SK-N-MC (cell line): ENCODE data around the gene BIRC7.

Experiments
- DNase-seq: peaks from one replicate; pipeline ENCODE4 v3.0.0-alpha.2; 2011; ENCODE audit warnings: low read depth, low spot score
- H3K27ac ChIP-seq: fragments of 200-600 bp; sonication (generic); 2 replicates; pipeline ENCODE4 v1.5.1; 2016; ENCODE audit warnings: mixed run types
- H3K36me3 ChIP-seq: fragments of 200-600 bp; sonication (generic); 2 replicates; pipeline ENCODE4 v1.6.1; 2017; ENCODE audit warnings: antibody characterized with exemption, low read length, mixed read lengths; ENCODE audit not compliant: insufficient read depth
- H3K4me3 ChIP-seq: fragments of 200-600 bp; sonication (generic); 2 replicates; pipeline ENCODE4 v1.5.1; 2016
- H3K9ac ChIP-seq: fragments of 200-600 bp; sonication (generic); 2 replicates; pipeline ENCODE4 v1.8.0; 2017; ENCODE audit warnings: mixed run types, mixed read lengths; ENCODE audit not compliant: insufficient read length
- H3K9me3 ChIP-seq: fragments of 200-600 bp; sonication (generic); 2 replicates; pipeline ENCODE4 v1.6.1; 2017; ENCODE audit warnings: low read depth, mild to moderate bottlenecking, antibody characterized with exemption, low read length, moderate library complexity, mixed read lengths
- EZH2 ChIP-seq: fragments of 200-600 bp; sonication (generic); IDR thresholded peaks from one replicate; pipeline ENCODE4 v1.6.1; 2017; ENCODE audit warnings: antibody characterized with exemption
- FOXP2 ChIP-seq: optimal IDR thresholded peaks from 2 replicates; pipeline ENCODE3; 2011; ENCODE audit warnings: mild to moderate bottlenecking, moderate library complexity; ENCODE audit not compliant: insufficient read depth; ENCODE audit errors: extremely low read length, control extremely low read depth
- POLR2AphosphoS5 ChIP-seq: IDR thresholded peaks from 2 replicates; pipeline ENCODE4 v1.6.1; 2012; ENCODE audit warnings: mild to moderate bottlenecking, low read depth, low read length, borderline replicate concordance

BIRC7 gene

DNA sequence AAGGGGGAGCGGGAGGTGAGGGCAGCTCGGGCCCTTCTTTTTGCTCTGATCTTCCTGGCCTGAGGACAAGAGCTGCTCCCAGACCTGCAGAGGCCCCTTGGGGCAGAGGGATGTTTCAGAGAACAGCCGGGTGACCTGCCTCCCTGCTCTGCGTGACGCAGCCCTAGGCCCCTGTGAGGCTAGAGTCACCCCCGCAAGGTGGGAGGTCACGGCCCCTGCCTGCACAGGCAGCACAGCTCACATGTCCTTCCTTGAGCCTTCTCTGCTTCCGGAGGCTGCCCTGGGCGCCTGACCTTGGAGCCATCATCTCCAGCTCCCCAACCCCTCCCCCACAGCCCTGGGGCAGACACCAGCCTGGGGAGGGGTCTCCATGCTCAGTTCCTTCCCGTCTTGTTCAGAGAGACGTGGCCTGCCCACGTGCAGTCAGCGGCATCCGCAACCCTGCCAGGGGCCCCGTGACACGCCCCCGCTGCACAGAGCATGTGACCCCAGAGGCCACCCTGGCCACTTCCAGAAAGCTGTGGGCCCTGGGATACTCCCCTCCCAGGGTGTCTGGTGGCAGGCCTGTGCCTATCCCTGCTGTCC is at the start of gene BIRC7:
BIRC7 (plus strand) TSS at position 507 of the 585 bp plus-strand sequence. CDS start 192 bp downstream, outside the sequence.
- no peaks in the 10 kb centered on the region for H3K9me3 ChIP-seq
- TF ChIP-seq EZH2 (no peak), POLR2AphosphoS5 (no peak), FOXP2 (no peak)

GRCh38 chr20:63186084-63186483 is 49.6 kb upstream of the BIRC7 start:
- H3K36me3 ChIP-seq, result no peaks in the 10 kb centered on the region
- H3K9ac ChIP-seq, result no peak overlapping the region
- no peaks in the 10 kb centered on the region for H3K9me3 ChIP-seq
- H3K27ac ChIP-seq, result no peak overlapping the region
- DNase-seq, result no peak
- TF ChIP-seq FOXP2, result no peak
- H3K4me3 ChIP-seq, result no peak overlapping the region

More for the DNA sequence above, at the start of gene BIRC7:
- no peak within 1 kb of the TSS for H3K4me3 ChIP-seq
- no peak for DNase-seq
- H3K36me3 ChIP-seq, result no peaks in the 10 kb centered on the region
- no peak within 1 kb of the TSS for H3K9ac ChIP-seq
- no peak within 1 kb of the TSS for H3K27ac ChIP-seq

GRCh38 chr20:63186528-63187316 is 49.0 kb upstream of the BIRC7 start:
- H3K9ac ChIP-seq, result no peak overlapping the region
- TF ChIP-seq EZH2 (no peak), POLR2AphosphoS5 (no peak), FOXP2 (no peak)
- no peaks in the 10 kb centered on the region for H3K36me3 ChIP-seq
- no peak overlapping the region for H3K27ac ChIP-seq
- no peak overlapping the region for H3K4me3 ChIP-seq
- no peaks in the 10 kb centered on the region for H3K9me3 ChIP-seq
- no peak for DNase-seq

GRCh38 chr20:63187338-63188158 is 48.2 kb upstream of the BIRC7 start:
- no peaks in the 10 kb centered on the region for H3K36me3 ChIP-seq
- no peak overlapping the region for H3K27ac ChIP-seq
- H3K4me3 ChIP-seq, result no peak overlapping the region
- H3K9me3 ChIP-seq, result no peaks in the 10 kb centered on the region
- DNase-seq, result no peak
- TF ChIP-seq EZH2 (no peak), FOXP2 (no peak), POLR2AphosphoS5 (no peak)
- H3K9ac ChIP-seq, result no peak overlapping the region

DNA sequence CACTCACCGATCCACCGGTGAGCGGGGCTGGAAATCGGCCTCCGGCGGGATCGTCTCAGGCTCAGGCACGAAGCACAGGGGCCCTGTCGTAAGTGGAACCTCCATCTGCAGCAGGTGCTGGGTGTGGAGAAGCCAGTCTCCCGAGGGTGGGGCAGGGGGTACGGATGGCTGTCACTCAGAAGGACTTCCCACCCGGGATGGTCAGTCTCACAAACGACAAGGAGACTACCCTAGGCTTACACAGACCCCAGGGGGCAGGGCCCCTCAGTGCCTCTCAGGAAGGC is 47.6 kb upstream of the BIRC7 start:
- TF ChIP-seq FOXP2 (no peak), EZH2 (no peak), POLR2AphosphoS5 (no peak)
- no peak overlapping the region for H3K4me3 ChIP-seq
- no peak for DNase-seq
- H3K27ac ChIP-seq, result no peak overlapping the region
- H3K9ac ChIP-seq, result no peak overlapping the region
- H3K36me3 ChIP-seq, result no peaks in the 10 kb centered on the region
- no peaks in the 10 kb centered on the region for H3K9me3 ChIP-seq

DNA sequence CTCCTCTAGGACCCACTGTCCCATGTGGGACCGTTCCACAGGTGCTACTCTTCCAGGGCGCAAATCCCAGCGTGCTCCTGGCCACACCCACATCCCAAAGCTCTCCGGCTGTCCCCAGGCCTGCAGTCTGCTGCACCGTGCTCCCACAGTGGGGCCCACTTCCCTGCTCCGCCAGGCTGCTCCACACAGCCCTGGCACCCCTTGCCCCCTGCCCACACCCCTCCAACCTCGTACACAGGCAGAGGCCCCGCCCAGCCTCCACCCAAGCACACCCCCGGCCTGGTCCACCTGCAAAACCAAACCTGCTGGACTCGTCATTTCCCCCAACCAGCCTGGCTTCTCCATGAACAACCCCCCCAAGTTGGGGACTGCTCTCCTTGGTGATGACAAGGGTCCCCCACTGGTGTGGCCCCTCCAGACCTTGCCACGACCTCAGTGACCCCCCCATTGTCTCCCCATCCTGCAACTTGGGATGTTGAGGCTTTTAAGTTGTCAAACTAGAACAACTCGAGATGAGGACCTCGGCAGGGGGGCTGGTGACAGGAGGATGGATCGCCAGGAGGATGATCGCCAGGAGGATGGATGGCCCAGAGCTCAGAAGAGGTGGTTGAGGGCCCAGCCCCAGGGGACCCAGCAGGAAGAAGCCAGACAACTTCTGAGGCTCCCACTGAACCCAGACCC is 46.9 kb upstream of the BIRC7 start:
- Histone ChIP-seq H3K4me3 (no peak overlapping the region), H3K36me3 (no peaks in the 10 kb centered on the region), H3K27ac (no peak overlapping the region), H3K9me3 (no peaks in the 10 kb centered on the region), H3K9ac (no peak overlapping the region)
- DNase-seq, result no peak
- TF ChIP-seq POLR2AphosphoS5 (no peak), FOXP2 (no peak), EZH2 (no peak)

- no peak overlapping the region for H3K9ac ChIP-seq
- H3K4me3 ChIP-seq, result no peak overlapping the region
- H3K9me3 ChIP-seq, result no peaks in the 10 kb centered on the region
- TF ChIP-seq POLR2AphosphoS5 (no peak), FOXP2 (no peak)
- no peak overlapping the region for H3K27ac ChIP-seq
- H3K36me3 ChIP-seq, result no peaks in the 10 kb centered on the region
- no peak for DNase-seq
Measured at GRCh38 chr20:63189322-63189642, 46.4 kb upstream of the BIRC7 start.
